GM18526 (cell line): ENCODE measurements around the gene LRSAM1.

Experiments
- POLR2A ChIP-seq: IDR thresholded peaks from 3 replicates; pipeline ENCODE4 v1.6.1; 2011; ENCODE audit not compliant: insufficient read length; ENCODE audit errors: extremely low read depth

The LRSAM1 gene

DNA sequence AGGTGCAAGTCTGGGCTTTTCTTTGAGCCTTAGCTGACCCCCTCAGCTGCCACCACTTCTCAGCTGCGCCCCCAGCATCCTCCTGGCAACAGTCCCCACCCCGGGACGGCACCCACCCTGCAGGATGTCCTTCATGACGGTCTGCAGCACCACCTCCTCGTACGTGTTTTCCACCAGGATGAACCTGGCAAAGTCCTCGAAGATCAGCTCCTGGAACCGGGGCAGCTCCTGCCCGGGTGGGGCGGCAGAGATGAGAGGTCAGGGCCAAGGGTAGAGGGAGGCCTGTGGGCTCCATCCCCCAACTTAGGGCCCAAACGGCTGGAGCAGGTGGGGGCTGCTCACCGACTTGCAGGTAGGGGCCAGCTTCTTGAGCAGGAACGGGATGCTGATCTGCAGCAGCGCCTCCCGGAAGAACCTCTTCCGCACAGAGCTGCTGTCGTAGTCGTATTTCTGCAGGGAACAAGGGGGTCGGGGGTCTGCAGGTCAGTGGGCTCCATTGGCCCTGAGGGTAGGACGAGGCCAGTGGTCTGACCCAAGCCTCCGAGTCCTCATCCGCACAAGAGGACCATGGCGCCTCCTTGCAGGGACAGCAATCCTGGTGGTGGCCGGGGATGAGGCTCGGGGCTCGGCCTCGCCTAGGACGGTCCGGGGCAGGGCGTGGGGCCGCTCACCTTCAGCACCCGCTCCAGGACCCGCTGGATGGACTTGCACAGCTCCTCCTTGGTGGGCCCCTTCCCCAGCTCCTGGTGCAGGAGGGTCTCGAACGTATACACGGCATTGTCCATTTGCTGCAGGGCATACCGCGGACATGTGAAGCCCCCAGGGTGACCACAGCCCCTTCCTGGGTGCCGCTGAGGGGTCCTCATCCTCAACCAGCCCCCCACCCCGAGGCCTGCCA lies 56.7 kb downstream of the LRSAM1 start:
- TF ChIP-seq POLR2A = no peak

DNA sequence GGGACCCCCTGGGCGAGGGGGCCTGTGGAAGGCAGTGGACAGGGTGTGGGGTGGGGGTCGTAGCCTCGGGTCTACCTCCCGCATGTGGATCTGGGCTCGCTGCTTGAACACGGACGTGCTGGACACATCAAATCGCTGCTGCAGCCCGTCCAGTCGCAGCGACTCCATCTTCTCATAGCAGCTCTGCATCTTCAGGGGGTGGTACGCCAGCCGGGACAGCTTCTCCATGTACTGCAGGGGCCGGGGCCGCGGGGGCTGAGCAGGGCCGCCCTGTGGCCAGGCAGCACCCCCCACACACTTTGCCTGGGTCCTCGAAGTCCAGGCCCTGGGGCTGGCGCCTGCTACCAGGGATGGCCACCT lies 57.6 kb downstream of the LRSAM1 start:
- no peak for TF ChIP-seq POLR2A

DNA sequence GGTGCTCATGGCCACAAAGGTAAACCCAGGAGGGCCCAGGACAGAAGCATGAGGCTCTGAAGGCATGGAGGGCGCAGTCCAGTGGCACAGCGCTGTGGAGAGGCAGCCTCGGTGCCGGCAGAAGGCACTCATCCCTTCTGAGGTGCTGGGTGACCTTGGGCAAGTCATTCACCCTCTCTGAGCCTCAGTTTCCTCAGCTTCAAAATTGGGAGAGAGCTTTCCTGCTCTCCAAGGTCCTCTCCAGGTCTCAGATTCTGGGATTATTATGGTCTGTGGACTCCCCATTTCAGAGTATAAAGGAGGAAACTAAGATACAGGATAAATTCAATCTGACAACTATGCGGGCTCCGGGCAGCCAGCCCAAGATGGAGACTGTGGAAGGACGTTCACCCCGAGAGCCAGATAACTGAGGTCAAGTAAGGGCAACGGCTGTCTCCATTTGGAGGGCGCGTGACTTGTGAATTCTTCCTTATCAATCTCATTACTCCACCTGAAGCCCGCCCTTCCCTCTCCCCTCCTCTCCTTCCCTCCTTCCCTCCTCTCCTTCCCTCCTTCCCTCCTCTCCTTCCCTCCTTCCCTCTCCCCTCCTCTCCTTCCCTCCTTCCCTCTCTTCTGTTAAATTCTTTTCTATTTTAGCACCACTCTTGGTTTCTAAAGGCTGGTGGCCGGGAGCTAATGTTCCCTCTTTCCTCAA lies 58.1 kb downstream of the LRSAM1 start:
- TF ChIP-seq POLR2A = no peak

DNA sequence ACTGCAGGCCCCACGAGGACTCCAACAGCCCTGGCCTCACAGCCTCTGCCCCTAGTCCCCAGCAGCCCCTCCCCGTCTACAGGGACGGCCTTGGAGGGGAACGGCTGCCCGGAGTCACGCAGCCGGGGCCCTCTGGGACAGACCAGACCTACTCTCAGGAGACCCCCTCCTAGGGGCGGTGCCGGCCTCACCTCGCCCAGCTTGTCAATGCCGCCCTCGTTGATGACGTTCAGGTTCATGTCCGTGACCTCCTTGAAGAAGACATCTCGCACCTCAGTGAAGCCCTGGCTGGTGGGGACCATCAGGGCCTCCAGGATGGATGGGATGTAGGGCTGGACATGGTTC lies 58.6 kb downstream of the LRSAM1 start:
- no peak for TF ChIP-seq POLR2A

DNA sequence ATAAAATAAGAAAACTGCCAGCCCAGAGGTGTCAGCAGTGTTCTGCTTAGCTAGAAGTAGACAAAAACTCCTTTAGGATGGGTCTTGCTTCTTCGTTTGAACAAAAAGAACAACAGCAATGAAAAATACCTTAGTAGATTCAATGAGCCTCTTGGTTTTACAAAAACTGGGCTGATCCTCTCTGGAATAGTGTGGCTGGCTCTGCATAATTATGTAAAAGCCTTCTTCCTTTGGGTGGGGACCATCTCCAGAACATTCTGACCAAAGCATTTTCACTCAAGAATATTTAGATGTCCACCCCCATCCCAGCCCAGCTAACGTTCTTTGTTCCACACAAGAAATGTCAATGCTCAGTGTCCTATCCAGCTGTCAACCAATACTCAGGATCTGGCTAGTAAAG lies 63.2 kb downstream of the LRSAM1 start:
- no peak for TF ChIP-seq POLR2A

DNA sequence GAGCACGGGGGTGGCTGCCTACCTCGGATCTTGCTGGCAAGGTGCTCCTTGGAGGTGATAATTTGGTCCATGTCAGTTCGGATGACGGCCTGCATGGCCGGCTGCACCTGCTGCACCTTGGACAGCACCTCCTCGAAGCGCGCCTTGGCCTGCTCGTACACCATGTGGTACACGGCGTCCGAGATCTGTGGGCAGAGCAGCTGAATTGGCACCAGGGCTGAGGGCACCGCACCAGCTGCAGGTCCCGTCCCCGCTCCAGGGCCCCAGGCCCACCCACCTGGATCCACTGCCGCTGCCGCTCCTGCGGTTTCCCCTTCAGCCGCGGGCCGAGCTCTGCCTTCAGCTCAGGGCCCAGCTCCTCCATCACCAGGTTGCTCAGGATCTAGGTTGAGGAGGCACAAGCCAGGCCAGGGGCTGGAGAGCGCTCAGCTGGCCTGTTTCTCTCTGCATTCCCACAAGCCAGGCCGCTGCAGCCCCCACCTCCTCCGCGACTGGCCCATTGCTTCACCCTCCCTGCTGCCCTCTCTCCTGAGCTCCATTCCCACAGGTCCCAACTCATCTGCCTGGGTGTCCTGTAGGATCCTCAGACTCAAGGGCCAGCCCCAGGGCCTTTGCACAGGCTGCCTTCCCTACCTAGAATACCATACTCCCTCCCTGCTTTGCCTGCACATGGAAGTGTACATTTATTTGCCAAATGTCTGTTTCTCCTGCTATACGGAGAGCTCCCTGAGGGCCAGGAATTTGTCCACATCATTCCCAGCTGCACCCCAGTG lies 65.7 kb downstream of the LRSAM1 start:
- TF ChIP-seq POLR2A = no peak

DNA sequence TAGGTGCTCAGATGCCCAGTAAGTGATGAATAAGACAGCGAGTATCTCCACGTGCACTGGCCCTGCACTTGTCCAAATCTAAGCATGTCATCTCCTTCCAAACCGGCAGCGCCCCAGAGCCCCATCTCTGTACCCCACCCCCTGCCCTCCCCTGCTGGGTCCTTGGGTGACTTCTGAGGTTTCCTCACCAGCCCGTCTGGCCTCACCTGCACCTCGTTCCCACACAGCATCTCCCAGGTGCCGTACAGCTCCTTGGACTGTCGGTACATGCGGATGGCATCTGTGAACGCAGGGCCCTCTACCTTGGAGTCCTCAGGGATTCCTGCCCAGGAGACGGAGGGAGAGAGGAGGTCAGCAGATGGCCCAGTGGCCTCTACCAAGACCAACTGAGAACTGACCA lies 66.3 kb downstream of the LRSAM1 start:
- no peak for TF ChIP-seq POLR2A

DNA sequence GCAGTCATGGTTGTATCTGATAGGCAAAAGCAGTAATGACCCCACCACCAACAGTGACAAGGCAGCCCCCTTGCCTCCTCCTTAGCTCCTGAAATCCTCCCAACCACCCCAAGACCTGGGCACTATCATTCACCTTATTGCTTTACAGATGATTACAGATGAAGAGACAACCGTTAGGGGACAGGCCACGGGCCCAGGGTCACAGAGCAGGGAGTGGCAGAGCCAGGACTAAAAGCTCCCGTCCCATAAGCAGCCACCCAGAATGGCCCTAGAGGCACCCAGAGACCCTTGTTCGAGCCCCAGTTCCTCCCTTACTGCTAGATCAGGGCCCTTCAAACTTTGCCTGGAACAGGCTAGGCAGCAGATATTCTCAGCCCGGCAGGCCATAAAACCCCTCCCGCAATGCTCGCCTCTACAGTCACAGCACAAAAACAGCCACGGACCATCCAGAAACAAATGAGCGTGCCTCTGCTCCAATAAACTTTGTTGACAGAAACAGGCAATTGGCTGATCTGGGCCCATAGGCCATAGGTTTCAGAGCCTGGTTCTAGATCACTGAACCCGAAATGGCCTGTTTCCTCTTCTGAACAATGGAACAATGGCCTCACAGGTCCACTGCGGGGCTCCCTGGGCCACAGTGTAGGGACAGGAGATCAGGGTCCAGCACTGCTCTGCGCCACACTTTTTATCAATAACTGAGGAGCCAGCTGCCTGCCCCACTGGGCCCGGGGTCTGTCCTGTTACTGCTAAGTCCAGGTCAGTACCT lies 67.0 kb downstream of the LRSAM1 start:
- TF ChIP-seq POLR2A = no peak

DNA sequence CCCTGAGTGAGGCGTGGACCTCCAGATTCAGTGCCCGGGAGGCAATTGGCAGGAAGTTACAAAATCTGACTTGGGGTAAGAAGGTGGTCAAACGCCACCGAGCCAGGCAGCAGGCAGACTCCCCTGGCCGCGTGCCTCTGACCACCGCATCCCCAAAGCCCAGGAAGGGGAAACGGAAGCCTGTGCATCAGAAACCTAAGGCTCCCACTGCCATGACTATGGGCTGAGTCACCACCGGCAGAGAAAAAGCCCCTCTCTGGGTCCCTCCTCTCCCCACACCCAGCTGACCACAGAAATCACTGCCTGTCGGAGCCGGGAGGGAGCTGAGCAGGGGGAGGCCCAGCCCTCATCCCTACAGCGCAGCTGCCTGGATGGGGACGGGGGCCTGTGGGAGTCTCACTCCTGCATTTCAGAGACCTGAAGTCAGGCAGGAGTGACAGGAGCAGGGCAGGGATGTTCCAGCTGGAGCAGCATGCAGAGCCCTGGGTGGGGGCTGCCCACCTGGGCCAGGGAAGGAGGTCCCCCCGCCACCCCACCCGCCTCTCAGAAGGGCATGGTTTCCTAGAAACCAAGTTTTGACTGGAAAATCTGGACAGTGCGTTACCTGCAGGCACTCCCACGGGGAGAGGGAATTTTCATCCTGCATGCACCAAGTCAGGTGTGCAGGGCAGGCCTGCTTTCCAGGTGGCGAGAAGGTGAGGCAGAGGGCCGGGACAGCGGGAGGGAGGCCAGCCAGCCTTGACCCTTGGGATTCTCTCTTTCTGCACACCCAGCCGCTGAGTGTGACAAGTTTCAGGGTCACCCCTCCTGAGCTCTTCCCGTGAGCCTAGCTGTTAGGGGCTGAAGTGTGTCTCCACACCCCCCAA lies 68.2 kb downstream of the LRSAM1 start:
- no peak for TF ChIP-seq POLR2A

DNA sequence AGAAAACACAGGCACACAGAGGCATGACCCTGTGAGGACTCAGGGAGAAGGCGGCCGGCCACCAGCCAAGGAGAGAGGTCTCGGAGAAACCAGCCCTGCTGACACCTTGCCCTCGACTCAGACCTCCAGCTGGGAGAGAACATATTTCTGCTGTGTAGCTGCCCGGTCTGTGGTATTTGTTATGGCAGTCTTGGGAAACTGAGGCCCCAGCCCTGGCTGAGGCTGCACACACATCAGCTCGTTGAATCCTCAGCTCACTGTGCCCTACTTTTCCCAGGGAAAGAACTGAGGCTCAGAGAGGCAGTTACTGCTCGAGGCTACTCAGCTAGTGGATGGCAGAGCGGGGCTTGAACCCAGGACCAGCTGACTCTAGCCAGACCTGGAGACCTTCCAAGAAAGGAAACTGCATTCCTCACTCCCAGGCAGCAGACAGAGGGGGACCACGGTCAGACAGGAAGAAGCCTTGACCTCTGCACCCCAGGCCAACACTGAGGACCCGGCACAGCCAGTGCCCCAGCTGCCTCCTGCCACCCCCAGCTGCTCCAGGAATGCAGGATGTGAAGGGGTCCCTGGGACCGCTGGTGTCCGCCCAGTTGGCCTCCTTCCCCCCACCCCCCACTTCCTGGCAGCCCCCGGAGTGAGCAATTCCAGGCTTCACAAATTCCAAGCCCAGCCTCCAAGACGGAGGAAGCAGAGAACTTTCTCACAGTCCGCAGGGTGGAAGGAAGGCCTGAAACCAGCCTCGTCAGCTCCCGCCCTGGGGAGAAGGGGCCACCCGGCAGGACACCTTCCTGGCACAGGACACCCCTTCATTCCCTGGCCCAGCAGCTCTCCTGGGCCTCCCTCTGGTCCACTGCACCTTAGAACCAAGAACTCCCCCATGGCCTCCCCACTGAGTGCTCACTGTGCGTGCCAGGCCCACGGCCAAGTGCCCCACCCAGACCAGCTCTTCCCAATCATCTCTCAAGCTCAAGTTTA lies 69.9 kb downstream of the LRSAM1 start:
- no peak for TF ChIP-seq POLR2A

DNA sequence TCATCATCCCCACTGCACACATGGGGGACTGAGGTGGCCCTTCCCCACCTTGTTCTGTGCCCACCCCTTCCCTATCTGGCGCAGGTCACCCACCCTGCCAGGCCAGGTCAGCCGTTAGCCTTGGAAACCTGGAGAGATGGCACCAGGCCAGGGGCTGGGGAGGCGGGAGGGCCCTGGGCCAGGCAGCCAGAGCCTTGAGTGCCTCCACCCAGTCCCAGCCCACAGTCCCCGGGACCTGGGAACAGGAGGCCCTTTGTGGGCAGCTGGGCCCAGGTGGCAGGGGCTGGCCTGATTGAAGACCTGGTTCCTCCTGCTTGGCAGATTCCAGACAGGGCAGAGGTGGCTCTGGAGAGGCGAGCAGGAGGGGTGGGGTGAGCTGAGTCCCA lies 70.6 kb downstream of the LRSAM1 start:
- no peak for TF ChIP-seq POLR2A

DNA sequence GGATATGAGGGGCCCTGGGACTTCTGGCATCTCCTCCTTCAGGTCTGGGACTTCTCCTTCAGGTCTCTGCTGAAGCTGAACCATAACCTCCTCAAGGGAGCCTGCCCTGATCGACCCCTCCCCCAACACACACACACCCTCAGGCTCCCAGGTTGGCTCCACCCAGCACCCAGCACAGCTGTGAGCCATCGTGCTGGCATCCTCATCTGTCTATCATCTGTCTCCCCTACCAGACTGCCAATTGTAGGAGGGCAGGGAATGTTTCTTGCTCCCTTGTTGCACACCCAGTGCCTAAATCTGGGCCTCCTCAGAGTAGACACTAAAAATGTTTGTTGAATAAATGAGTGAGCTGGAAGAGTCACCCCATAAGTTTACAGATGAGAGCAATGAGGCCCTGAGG lies 71.4 kb downstream of the LRSAM1 start:
- no peak for TF ChIP-seq POLR2A

DNA sequence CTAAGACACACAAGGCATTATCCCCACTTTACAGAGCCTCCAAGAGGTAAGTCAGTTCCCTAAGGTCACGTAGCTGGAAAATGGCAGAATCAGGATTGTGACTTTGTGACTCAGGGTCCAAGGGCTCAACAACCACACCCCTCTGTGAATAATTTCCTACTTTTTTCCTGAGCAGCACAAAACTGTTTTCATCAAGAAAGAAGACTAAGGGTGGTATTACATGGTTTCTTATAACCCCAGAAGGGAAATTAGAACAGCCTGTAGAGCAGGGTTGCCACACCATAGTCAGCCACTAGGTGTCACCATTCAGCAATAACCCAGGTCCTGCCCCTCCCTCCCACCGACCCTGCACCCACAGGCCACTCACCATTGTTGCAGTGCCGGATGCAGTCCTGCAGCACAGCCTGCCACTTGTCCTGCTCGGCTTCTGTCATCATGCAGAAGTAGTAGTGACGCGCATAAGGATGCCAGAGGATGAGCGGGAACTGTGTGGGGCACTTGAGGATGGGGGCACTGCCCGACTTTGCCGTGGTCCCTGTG lies 72.1 kb downstream of the LRSAM1 start:
- no peak for TF ChIP-seq POLR2A
